SK-N-SH (cell line): ENCODE results near the gene ASCL2. TPM values are rescaled to one million over a fixed set of nuclear protein-coding genes. Genes with fewer than 3 reads are reported as not detected.

ENCODE experiments used
- CTCF ChIA-PET: fragments of 300-600, 350-600 bp; formaldehyde crosslinking; extraction: SDS; loops from one replicate; lab custom pipeline; 2021; lab: Yijun Ruan, JAX
- POLR2A ChIA-PET: fragments of 350-600 bp; sonication (Branson Sonifier 250); formaldehyde crosslinking; extraction: SDS; loops from one replicate; lab custom pipeline; 2020; ENCODE audit warnings: antibody characterized with exemption, inconsistent platforms; lab: Yijun Ruan, JAX
- DNase-seq: peaks from one replicate; pipeline ENCODE4 v3.0.0; 2012
- H2AFZ ChIP-seq: fragments of 200-600 bp; sonication (generic); 2 replicates; pipeline ENCODE4 v1.8.1; 2016; ENCODE audit warnings: antibody characterized with exemption, mild to moderate bottlenecking, low read depth
- H3F3A ChIP-seq: fragments of 200-600 bp; sonication (generic); replicated peaks from 2 replicates; pipeline ENCODE3; 2016; ENCODE audit warnings: antibody characterized with exemption, mild to moderate bottlenecking; ENCODE audit not compliant: insufficient read depth
- H3K27ac ChIP-seq, 2 experiments: fragments of 200-500 bp in 1 of 2; fragments of 200-600 bp in 1 of 2; sonication (Bioruptor generic) in 1 of 2; sonication (generic), shearing (Covaris generic) in 1 of 2; 2 replicates each; pipeline versions ENCODE4 v1.5.1 to v1.6.1; 2014 to 2016; ENCODE audit warnings: low read depth in 2 of 2, inconsistent platforms in 1 of 2, low read length in 1 of 2, mild to moderate bottlenecking in 1 of 2, mixed read lengths in 1 of 2
- H3K27me3 ChIP-seq: fragments of 200-600 bp; sonication (generic), shearing (Covaris generic); 2 replicates; pipeline ENCODE4 v1.6.1; 2016; ENCODE audit warnings: mixed run types; ENCODE audit not compliant: insufficient read depth
- H3K36me3 ChIP-seq, 2 experiments: fragments of 200-500 bp in 1 of 2; fragments of 200-600 bp in 1 of 2; sonication (Bioruptor generic) in 1 of 2; sonication (generic) in 1 of 2; replicated peaks in 1 of 2; 2 replicates each; pipeline versions ENCODE3 to v1.5.1; 2014 to 2016; ENCODE audit warnings: low read length in 1 of 2, mild to moderate bottlenecking in 1 of 2; ENCODE audit not compliant: insufficient read depth in 2 of 2, control insufficient read depth in 1 of 2
- H3K4me1 ChIP-seq, 2 experiments: fragments of 200-500 bp in 1 of 2; fragments of 200-600 bp in 1 of 2; sonication (Bioruptor generic) in 1 of 2; sonication (generic), shearing (Covaris generic) in 1 of 2; 2 replicates each; pipeline versions ENCODE4 v1.5.1 to v1.6.1; 2014 to 2016; ENCODE audit warnings: low read depth in 1 of 2, low read length in 1 of 2, mixed run types in 1 of 2; ENCODE audit not compliant: insufficient read depth in 2 of 2, control insufficient read depth in 1 of 2
- H3K4me2 ChIP-seq: fragments of 200-600 bp; sonication (generic), shearing (Covaris generic); 2 replicates; pipeline ENCODE4 v1.6.1; 2017; ENCODE audit warnings: mixed run types
- H3K4me3 ChIP-seq, 2 experiments: fragments of 200-500 bp in 1 of 2; fragments of 200-600 bp in 1 of 2; sonication (Bioruptor generic) in 1 of 2; sonication (generic), shearing (Covaris generic) in 1 of 2; 2 replicates each; pipeline versions ENCODE4 v1.5.1 to v1.8.1; 2014 to 2016; ENCODE audit warnings: low read depth in 2 of 2, inconsistent platforms in 1 of 2, low read length in 1 of 2, mild to moderate bottlenecking in 1 of 2, mixed read lengths in 1 of 2, moderate library complexity in 1 of 2
- H3K79me2 ChIP-seq: fragments of 200-600 bp; sonication (generic); 2 replicates; pipeline ENCODE4 v1.8.1; 2017; ENCODE audit warnings: mild to moderate bottlenecking; ENCODE audit not compliant: insufficient read depth
- H3K9ac ChIP-seq: fragments of 200-600 bp; sonication (generic); 2 replicates; pipeline ENCODE4 v1.6.1; 2017; ENCODE audit warnings: mixed run types
- H3K9me2 ChIP-seq: fragments of 200-600 bp; sonication (generic); 2 replicates; pipeline ENCODE4 v1.6.1; 2017; ENCODE audit warnings: mixed run types
- H3K9me3 ChIP-seq: fragments of 200-600 bp; sonication (generic); 2 replicates; pipeline ENCODE4 v1.6.1; 2017; ENCODE audit warnings: mixed run types, mild to moderate bottlenecking, moderate library complexity
- H4K20me1 ChIP-seq: fragments of 200-600 bp; sonication (generic); 2 replicates; pipeline ENCODE4 v1.6.1; 2017; ENCODE audit warnings: mild to moderate bottlenecking, mixed run types; ENCODE audit not compliant: insufficient read depth
- ELF1 ChIP-seq: IDR thresholded peaks from 2 replicates; pipeline ENCODE4 v1.4.0; 2012
- EP300 ChIP-seq, 2 experiments: IDR thresholded peaks; 2 replicates each; pipeline versions ENCODE4 v1.4.0 to v1.6.1; 2012; ENCODE audit warnings: borderline replicate concordance in 1 of 2, low read depth in 1 of 2, low read length in 1 of 2
- FOSL2 ChIP-seq: IDR thresholded peaks from 2 replicates; pipeline ENCODE4 v1.4.0; 2012; ENCODE audit warnings: low read depth, mild to moderate bottlenecking, moderate library complexity, borderline replicate concordance
- GABPA ChIP-seq: IDR thresholded peaks from 2 replicates; pipeline ENCODE4 v1.4.0; 2012; ENCODE audit warnings: low read depth, mild to moderate bottlenecking
- JUND ChIP-seq: IDR thresholded peaks from 2 replicates; pipeline ENCODE4 v1.4.0; 2012
- NRF1 ChIP-seq: IDR thresholded peaks from 2 replicates; pipeline ENCODE4 v1.6.1; 2012; ENCODE audit warnings: low read depth, mild to moderate bottlenecking, low read length
- RAD21 ChIP-seq: IDR thresholded peaks from 2 replicates; pipeline ENCODE4 v1.6.1; 2012; ENCODE audit warnings: mild to moderate bottlenecking, low read length
- RCOR1 ChIP-seq: fragments of 150-350 bp; IDR thresholded peaks from 2 replicates; pipeline ENCODE4 v1.6.1; 2017; ENCODE audit warnings: antibody characterized with exemption, low read length
- SIN3A ChIP-seq: IDR thresholded peaks from 2 replicates; pipeline ENCODE4 v1.6.1; 2012; ENCODE audit warnings: low read depth, mild to moderate bottlenecking, low read length, moderate library complexity, borderline replicate concordance
- SMC3 ChIP-seq: IDR thresholded peaks from 2 replicates; pipeline ENCODE4 v1.6.1; 2012; ENCODE audit warnings: low read depth, low read length, improper control_type of control experiment
- TAF1 ChIP-seq: IDR thresholded peaks from 2 replicates; pipeline ENCODE4 v1.6.1; 2012; ENCODE audit warnings: low read depth, mild to moderate bottlenecking, low read length, moderate library complexity, borderline replicate concordance
- TCF12 ChIP-seq: IDR thresholded peaks from 2 replicates; pipeline ENCODE4 v1.4.0; 2012
- TEAD4 ChIP-seq: IDR thresholded peaks from 2 replicates; pipeline ENCODE4 v1.4.0; 2012; ENCODE audit warnings: mild to moderate bottlenecking, borderline replicate concordance; ENCODE audit not compliant: insufficient read depth
- USF2 ChIP-seq: fragments of 150-350 bp; IDR thresholded peaks from 2 replicates; pipeline ENCODE4 v1.6.1; 2017; ENCODE audit warnings: antibody characterized with exemption, low read length, low read depth, borderline replicate concordance
- YY1 ChIP-seq: IDR thresholded peaks from 2 replicates; pipeline ENCODE4 v1.4.0; 2012; ENCODE audit warnings: low read depth, mild to moderate bottlenecking
- WGBS: methylation state at CpG from one replicate; pipeline ENCODE4 v1.1.6; 2017; ENCODE audit warnings: low lambda C conversion rate; 5-methylcytosine and 5-hydroxymethylcytosine counted together
- polyA plus RNA-seq, 3 experiments: library from polyadenylated mRNA; depleted of rRNA; stranded (reverse); fragments of >200 nt; gene quantifications; 2 replicates each; pipeline ENCODE4 v1.2.3, GENCODE V29; 2012
- TF ChIP-seq, protein P1 (sequence below): IDR thresholded peaks from 2 replicates; pipeline ENCODE4 v1.4.0; 2012; ENCODE audit warnings: low read depth, borderline replicate concordance
- TF ChIP-seq, protein P2 (sequence below): IDR thresholded peaks from 2 replicates; pipeline ENCODE4; 2012

ASCL2 gene
- polyA plus RNA-seq, 1 of the 3 experiments (the other 2 are of a cell fraction), result not detected

- TF ChIP-seq FOSL2, result no peak
These were observed 9.7 kb downstream of the ASCL2 start (continued) for GRCh38 chr11:2260491-2261364.

GRCh38 chr11:2259897-2260451 lies 10.4 kb downstream of the ASCL2 start:
- Histone ChIP-seq H3K9me2 (no peaks in the 10 kb centered on the region), H3K4me2 (no peak overlapping the region), H3K79me2 (no peaks in the 10 kb centered on the region), H3K9me3 (no peaks in the 10 kb centered on the region), H3K27ac (no peak overlapping the region), H3K9ac (no peak overlapping the region), H2AFZ (no peak overlapping the region), H3K27me3 (no peaks in the 10 kb centered on the region), H3K4me3 (no peak overlapping the region), H3K36me3 (no peaks in the 10 kb centered on the region), H3K4me1 (no peaks in the 10 kb centered on the region), H4K20me1 (no peaks in the 10 kb centered on the region), H3F3A (no peaks in the 10 kb centered on the region)
- TF ChIP-seq, protein P1, sequence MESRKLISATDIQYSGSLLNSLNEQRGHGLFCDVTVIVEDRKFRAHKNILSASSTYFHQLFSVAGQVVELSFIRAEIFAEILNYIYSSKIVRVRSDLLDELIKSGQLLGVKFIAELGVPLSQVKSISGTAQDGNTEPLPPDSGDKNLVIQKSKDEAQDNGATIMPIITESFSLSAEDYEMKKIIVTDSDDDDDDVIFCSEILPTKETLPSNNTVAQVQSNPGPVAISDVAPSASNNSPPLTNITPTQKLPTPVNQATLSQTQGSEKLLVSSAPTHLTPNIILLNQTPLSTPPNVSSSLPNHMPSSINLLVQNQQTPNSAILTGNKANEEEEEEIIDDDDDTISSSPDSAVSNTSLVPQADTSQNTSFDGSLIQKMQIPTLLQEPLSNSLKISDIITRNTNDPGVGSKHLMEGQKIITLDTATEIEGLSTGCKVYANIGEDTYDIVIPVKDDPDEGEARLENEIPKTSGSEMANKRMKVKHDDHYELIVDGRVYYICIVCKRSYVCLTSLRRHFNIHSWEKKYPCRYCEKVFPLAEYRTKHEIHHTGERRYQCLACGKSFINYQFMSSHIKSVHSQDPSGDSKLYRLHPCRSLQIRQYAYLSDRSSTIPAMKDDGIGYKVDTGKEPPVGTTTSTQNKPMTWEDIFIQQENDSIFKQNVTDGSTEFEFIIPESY, result no peak
- TF ChIP-seq ELF1 (no peak), FOSL2 (no peak), TCF12 (no peak), USF2 (no peak), SIN3A (no peak), GABPA (no peak), TAF1 (no peak)
- TF ChIP-seq, protein P2, sequence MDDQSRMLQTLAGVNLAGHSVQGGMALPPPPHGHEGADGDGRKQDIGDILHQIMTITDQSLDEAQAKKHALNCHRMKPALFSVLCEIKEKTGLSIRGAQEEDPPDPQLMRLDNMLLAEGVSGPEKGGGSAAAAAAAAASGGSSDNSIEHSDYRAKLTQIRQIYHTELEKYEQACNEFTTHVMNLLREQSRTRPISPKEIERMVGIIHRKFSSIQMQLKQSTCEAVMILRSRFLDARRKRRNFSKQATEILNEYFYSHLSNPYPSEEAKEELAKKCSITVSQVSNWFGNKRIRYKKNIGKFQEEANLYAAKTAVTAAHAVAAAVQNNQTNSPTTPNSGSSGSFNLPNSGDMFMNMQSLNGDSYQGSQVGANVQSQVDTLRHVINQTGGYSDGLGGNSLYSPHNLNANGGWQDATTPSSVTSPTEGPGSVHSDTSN, result no peak
- CTCF ChIA-PET, result interaction anchor here (0.8 to 2.0 kb wide), 3 partner anchors 62 to 161 kb away, joined by 3 to 4 read pairs (median 3); no protein-coding TSS in a partner anchor
- 41% methylated on average over 9 of the region's 12 CpGs for WGBS
- POLR2A ChIA-PET, result no interaction called here
- no peak for DNase-seq

- H3F3A ChIP-seq, result no peaks in the 10 kb centered on the region
- H2AFZ ChIP-seq, result no peak overlapping the region
- no peaks in the 10 kb centered on the region for H3K9me3 ChIP-seq
- POLR2A ChIA-PET, result no interaction called here
- no peak for DNase-seq
- no peaks in the 10 kb centered on the region for H3K9me2 ChIP-seq
- no peak for TF ChIP-seq SMC3
- no peak for TF ChIP-seq RCOR1
- no peak for TF ChIP-seq NRF1
- no peak for TF ChIP-seq SIN3A
- TF ChIP-seq JUND, result no peak
- no peak for TF ChIP-seq TEAD4
- TF ChIP-seq YY1, result no peak
- TF ChIP-seq USF2, result no peak
- no peak for TF ChIP-seq RAD21
- TF ChIP-seq, protein P1, result no peak
- no peak for TF ChIP-seq EP300 (IDR thresholded peaks at IDR 0.05; ENCODE audit: borderline replicate concordance in 1 of 2, low read depth in 1 of 2, low read length in 1 of 2)
- TF ChIP-seq GABPA, result no peak
- no peaks in the 10 kb centered on the region for H4K20me1 ChIP-seq
- H3K27ac ChIP-seq, result no peak overlapping the region
- H3K27me3 ChIP-seq, result no peaks in the 10 kb centered on the region
- no peaks in the 10 kb centered on the region for H3K4me1 ChIP-seq
- H3K79me2 ChIP-seq, result no peaks in the 10 kb centered on the region
- H3K36me3 ChIP-seq, result no peaks in the 10 kb centered on the region
- H3K9ac ChIP-seq, result no peak overlapping the region
- WGBS, result 0% methylated on average over 1 of the region's 8 CpGs
- CTCF ChIA-PET, result interaction anchor here (0.8 to 0.9 kb wide), 2 partner anchors 19 to 161 kb away, joined by 3 read pairs; no protein-coding TSS in a partner anchor
- H3K4me3 ChIP-seq, result no peak overlapping the region
- no peak overlapping the region for H3K4me2 ChIP-seq
These were observed 10.9 kb downstream of the ASCL2 start for GRCh38 chr11:2259466-2259830.
